Mucosa of descending colon (tissue), 3 donors: ENCODE results near the gene DUT. TPM values are rescaled to one million over a fixed set of nuclear protein-coding genes. Genes with fewer than 3 reads are reported as not detected.

ENCODE experiments used
- ATAC-seq: fragments of 200-7000 bp; cut with Tn5 transposase; one replicate; pipeline ENCODE4 v1.9.1; 2020; ENCODE audit warnings: mild to moderate bottlenecking, moderate library complexity
- DNase-seq, 3 donors: peaks; one replicate each; pipeline ENCODE4 v3.0.0-alpha.2; 2020
- H3K36me3 ChIP-seq: fragments of 200-600 bp; one replicate; pipeline ENCODE4 v1.8.0; 2021; ENCODE audit warnings: low read depth, mild to moderate bottlenecking
- H3K4me1 ChIP-seq: fragments of 200-600 bp; one replicate; pipeline ENCODE4 v1.8.0; 2021; ENCODE audit warnings: low read depth, mild to moderate bottlenecking
- H3K4me3 ChIP-seq: fragments of 200-600 bp; one replicate; pipeline ENCODE4 v1.8.0; 2021; ENCODE audit warnings: mild to moderate bottlenecking
- H3K9me3 ChIP-seq: fragments of 200-600 bp; one replicate; pipeline ENCODE4 v1.8.0; 2021; ENCODE audit warnings: mild to moderate bottlenecking
- CTCF ChIP-seq: fragments of 200-600 bp; IDR thresholded peaks from one replicate; pipeline ENCODE4 v1.8.0; 2022; ENCODE audit warnings: antibody characterized with exemption, mild to moderate bottlenecking
- intact Hi-C, 2 donors: fragments of 100-400 bp; cut with DNase I in 1 of 2; cut with micrococcal nuclease in 1 of 2; formaldehyde crosslinking; loops; one replicate each; pipeline versions ENCODE4 v1.11.0 to v1.11.1; 2022; cut with DNase I, micrococcal nuclease
- total RNA-seq, 3 donors: library from RNA; stranded (reverse); fragmentation: NEBNext Ultra II Directional in 2 of 3; extraction: Animal tissue kit (Norgen Biotek cat#: 25700) in 2 of 3; gene quantifications; one replicate each; pipeline versions ENCODE4 v1.2.1 to v1.2.4, GENCODE V29; 2021 to 2023
- donor health status: DM: no; HTN: no; CAD: no; lungs with moderate emphysema.
- donor health status: DM: no; HTN: no; CAD: no.
- donor health status: DM: no; HTN: yes; CAD: no.

The DUT gene
- total RNA-seq, 3 donors from 2014 or later, result 46.3 to 81.6 (median 69.4) TPM

- H3K4me3 ChIP-seq, result no peak overlapping the region
- TF ChIP-seq CTCF, result peak; percentile 43
- intact Hi-C loops, result no loop called here
- H3K4me1 ChIP-seq, result peaks cover 3% of the 10 kb centered on the region
- H3K36me3 ChIP-seq, result no peaks in the 10 kb centered on the region
- peak; percentile 95 for ATAC-seq
- DNase-seq, result peak in 1 of 3 donors; percentile 93
- H3K9me3 ChIP-seq, result no peaks in the 10 kb centered on the region
Measured at GRCh38 chr15:48285329-48286214, 45.7 kb upstream of the DUT start.

GRCh38 chr15:48289628-48290027, 41.6 kb upstream of the DUT start:
- intact Hi-C loops, result no loop called here
- Histone ChIP-seq H3K4me3 (no peak overlapping the region), H3K9me3 (no peaks in the 10 kb centered on the region), H3K36me3 (no peaks in the 10 kb centered on the region), H3K4me1 (no peaks in the 10 kb centered on the region)
- TF ChIP-seq CTCF, result no peak
- DNase-seq (no peak), ATAC-seq (no peak)

GRCh38 chr15:48292458-48292857, 38.8 kb upstream of the DUT start:
- H3K36me3 ChIP-seq, result no peaks in the 10 kb centered on the region
- intact Hi-C loops, result no loop called here
- no peaks in the 10 kb centered on the region for H3K4me1 ChIP-seq
- TF ChIP-seq CTCF, result no peak
- DNase-seq (no peak), ATAC-seq (no peak)
- no peaks in the 10 kb centered on the region for H3K9me3 ChIP-seq
- H3K4me3 ChIP-seq, result no peak overlapping the region

GRCh38 chr15:48297668-48298067, 33.6 kb upstream of the DUT start:
- intact Hi-C loops, result no loop called here
- no peak for TF ChIP-seq CTCF
- ATAC-seq, result no peak
- Histone ChIP-seq H3K36me3 (no peaks in the 10 kb centered on the region), H3K4me3 (no peak overlapping the region), H3K4me1 (no peaks in the 10 kb centered on the region), H3K9me3 (no peaks in the 10 kb centered on the region)
- no peak for DNase-seq

- intact Hi-C loops, result no loop called here
- no peak for DNase-seq
- no peaks in the 10 kb centered on the region for H3K36me3 ChIP-seq
- no peak for TF ChIP-seq CTCF
- no peaks in the 10 kb centered on the region for H3K9me3 ChIP-seq
- H3K4me3 ChIP-seq, result no peak overlapping the region
- no peaks in the 10 kb centered on the region for H3K4me1 ChIP-seq
- ATAC-seq, result no peak
Measured at GRCh38 chr15:48298914-48299313, 32.3 kb upstream of the DUT start.
